ENCODE measurements around the gene ADCY3.

ADCY3 gene

GRCh38 chr2:24830351-24830750 lies 89.7 kb downstream of the ADCY3 start:
- DNase-seq (ENCODE audit: low spot score): no peak

- no peak for DNase-seq (ENCODE audit: low spot score)
Measured at GRCh38 chr2:24828238-24828996, 91.6 kb downstream of the ADCY3 start.

GRCh38 chr2:24827321-24828237 lies 92.5 kb downstream of the ADCY3 start:
- peak; percentile 83 for DNase-seq (ENCODE audit: low spot score)

- no peak for DNase-seq (ENCODE audit: low spot score)
Measured at GRCh38 chr2:24826773-24827145, 93.3 kb downstream of the ADCY3 start.

GRCh38 chr2:24825883-24826772 lies 93.9 kb downstream of the ADCY3 start:
- no peak for DNase-seq (ENCODE audit: low spot score)

GRCh38 chr2:24824966-24825882 lies 94.8 kb downstream of the ADCY3 start:
- DNase-seq (ENCODE audit: low spot score): no peak

- no peak for DNase-seq (ENCODE audit: low spot score)
Measured at GRCh38 chr2:24824071-24824588, 95.9 kb downstream of the ADCY3 start.

- no peak for DNase-seq (ENCODE audit: low spot score)
Measured at GRCh38 chr2:24822049-24822706, 97.9 kb downstream of the ADCY3 start.

- no peak for DNase-seq (ENCODE audit: low spot score)
Measured at GRCh38 chr2:24821433-24821891, 98.6 kb downstream of the ADCY3 start.

GRCh38 chr2:24820598-24821432 lies 99.2 kb downstream of the ADCY3 start:
- no peak for DNase-seq (ENCODE audit: low spot score)

GRCh38 chr2:24820175-24820513 lies 99.9 kb downstream of the ADCY3 start:
- no peak for DNase-seq (ENCODE audit: low spot score)

- no peak for DNase-seq (ENCODE audit: low spot score)
Measured at GRCh38 chr2:24819442-24820174, 100.4 kb downstream of the ADCY3 start.

- no peak for DNase-seq (ENCODE audit: low spot score)
Measured at GRCh38 chr2:24818721-24819167, 101.3 kb downstream of the ADCY3 start.

GRCh38 chr2:24816884-24817283 lies 103.2 kb downstream of the ADCY3 start:
- DNase-seq (ENCODE audit: low spot score): peak; percentile 56

GRCh38 chr2:24816404-24816803 lies 103.6 kb downstream of the ADCY3 start:
- no peak for DNase-seq (ENCODE audit: low spot score)

- no peak for DNase-seq (ENCODE audit: low spot score)
Measured at GRCh38 chr2:24815171-24815570, 104.9 kb downstream of the ADCY3 start.

GRCh38 chr2:24814516-24814915 lies 105.5 kb downstream of the ADCY3 start:
- no peak for DNase-seq (ENCODE audit: low spot score)

- DNase-seq (ENCODE audit: low spot score): no peak
Measured at GRCh38 chr2:24813691-24814137, 106.3 kb downstream of the ADCY3 start.
